Panc1 (cell line): Measurements from ENCODE around the gene FGD3. TPM values are rescaled to one million over a fixed set of nuclear protein-coding genes. Genes with fewer than 3 reads are reported as not detected.

ENCODE experiments used
- ATAC-seq: fragments of 200-7000 bp; cut with Tn5 transposase; 2 replicates; pipeline ENCODE4 v1.9.1; 2020; ENCODE audit warnings: mild to moderate bottlenecking, moderate library complexity
- BruUV-seq: library from RNA; stranded (reverse); fragments of 400-500 nt; replicated peaks from 2 replicates; lab custom pipeline; 2021; lab: Mats Ljungman, UMichigan
- CTCF ChIA-PET: fragments of 300-600 bp; sonication (Branson Sonifier 250); formaldehyde crosslinking; loops from one replicate; lab custom pipeline; 2022; ENCODE audit warnings: antibody characterized with exemption; lab: Charles Lee
- POLR2A ChIA-PET: fragments of 300-600 bp; sonication (Branson Sonifier 250); formaldehyde crosslinking; loops from one replicate; lab custom pipeline; 2022; ENCODE audit warnings: antibody characterized with exemption; lab: Charles Lee
- DNase-seq: peaks from one replicate; pipeline ENCODE4 v3.0.0-alpha.2; 2010; ENCODE audit warnings: low read depth, low spot score
- H3K27ac ChIP-seq: 2 replicates; pipeline ENCODE4 v1.5.1; 2011; ENCODE audit warnings: mild to moderate bottlenecking, low read length, inconsistent platforms
- H3K27me3 ChIP-seq: fragments of 200-500 bp; sonication (Bioruptor generic); 2 replicates; pipeline ENCODE4 v1.6.0; 2014; ENCODE audit warnings: low read length, inconsistent platforms; ENCODE audit not compliant: control insufficient read depth, insufficient read depth
- H3K36me3 ChIP-seq: fragments of 200-500 bp; sonication (Bioruptor generic); 2 replicates; pipeline ENCODE4 v1.5.1; 2014; ENCODE audit warnings: inconsistent platforms, mild to moderate bottlenecking, low read length, moderate library complexity; ENCODE audit not compliant: control insufficient read depth, insufficient read depth
- H3K4me1 ChIP-seq: 2 replicates; pipeline ENCODE4 v1.5.1; 2011; ENCODE audit warnings: inconsistent platforms, mild to moderate bottlenecking, low read length, moderate library complexity; ENCODE audit not compliant: control insufficient read depth, insufficient read depth
- H3K4me3 ChIP-seq, 2 experiments: 2 replicates each; pipeline ENCODE4 v1.5.1; 2011 to 2012; ENCODE audit warnings: low read depth in 2 of 2, low read length in 2 of 2, mild to moderate bottlenecking in 2 of 2, inconsistent platforms in 1 of 2, moderate library complexity in 1 of 2
- H3K9me3 ChIP-seq: fragments of 200-500 bp; sonication (Bioruptor generic); 2 replicates; pipeline ENCODE4 v1.5.1; 2014; ENCODE audit warnings: low read depth, mild to moderate bottlenecking, inconsistent platforms, low read length, moderate library complexity; ENCODE audit not compliant: control insufficient read depth, insufficient read depth
- POLR2AphosphoS5 ChIP-seq: IDR thresholded peaks from 2 replicates; pipeline ENCODE4 v1.6.1; 2012; ENCODE audit warnings: mild to moderate bottlenecking, low read depth, low read length, moderate library complexity
- SIN3A ChIP-seq: IDR thresholded peaks from 2 replicates; pipeline ENCODE4 v1.6.1; 2012; ENCODE audit warnings: low read depth, mild to moderate bottlenecking, low read length, moderate library complexity, borderline replicate concordance; ENCODE audit not compliant: insufficient read depth
- TCF7L2 ChIP-seq: IDR thresholded peaks from 2 replicates; pipeline ENCODE4 v1.6.1; 2011; ENCODE audit warnings: mild to moderate bottlenecking, low read depth, low read length, inconsistent platforms
- in situ Hi-C: cut with HindIII; loops from 2 replicates; pipeline ENCODE4 v1.10.0; 2016; ENCODE audit warnings: low sequenced_read_pairs, low pct_unique_long_range_greater_than_20kb
- intact Hi-C: fragments of 100-400 bp; cut with micrococcal nuclease; formaldehyde crosslinking; loops from one replicate; pipeline ENCODE4 v1.10.0; 2022; ENCODE audit not compliant: unreplicated experiment
- total RNA-seq: library from RNA; stranded (reverse); gene quantifications from one replicate; pipeline ENCODE4 v1.2.1, GENCODE V29; 2021; ENCODE audit not compliant: unreplicated experiment
- TF ChIP-seq, protein P1 (sequence below), 2 experiments: IDR thresholded peaks; 2 replicates each; pipeline ENCODE4 v1.6.1; 2011 to 2012; ENCODE audit warnings: low read depth in 2 of 2, control low read depth in 1 of 2, low read length in 1 of 2, mild to moderate bottlenecking in 1 of 2, moderate library complexity in 1 of 2; ENCODE audit not compliant: insufficient read depth in 1 of 2
- TF ChIP-seq, protein P2 (sequence below): fragments of 450-650 bp; IDR thresholded peaks from 2 replicates; pipeline ENCODE4 v1.5.1; 2017; ENCODE audit warnings: mild to moderate bottlenecking

FGD3 gene
- total RNA-seq, 1 experiment from 2014 or later, result 0.80 TPM

GRCh38 chr9:93048566-93049448, 101.5 kb downstream of the FGD3 start:
- intact Hi-C loops (no loop called here), in situ Hi-C loops (no loop called here)
- no peaks in the 10 kb centered on the region; the same call in 1 of the 2 replicates for H3K4me1 ChIP-seq
- ATAC-seq (no peak), DNase-seq (no peak)
- H3K4me3 ChIP-seq, result no peak overlapping the region
- H3K27me3 ChIP-seq, result no peaks in the 10 kb centered on the region
- H3K36me3 ChIP-seq, result no peaks in the 10 kb centered on the region
- ChIA-PET CTCF (no interaction called here), POLR2A (no interaction called here)
- TF ChIP-seq, protein P1, sequence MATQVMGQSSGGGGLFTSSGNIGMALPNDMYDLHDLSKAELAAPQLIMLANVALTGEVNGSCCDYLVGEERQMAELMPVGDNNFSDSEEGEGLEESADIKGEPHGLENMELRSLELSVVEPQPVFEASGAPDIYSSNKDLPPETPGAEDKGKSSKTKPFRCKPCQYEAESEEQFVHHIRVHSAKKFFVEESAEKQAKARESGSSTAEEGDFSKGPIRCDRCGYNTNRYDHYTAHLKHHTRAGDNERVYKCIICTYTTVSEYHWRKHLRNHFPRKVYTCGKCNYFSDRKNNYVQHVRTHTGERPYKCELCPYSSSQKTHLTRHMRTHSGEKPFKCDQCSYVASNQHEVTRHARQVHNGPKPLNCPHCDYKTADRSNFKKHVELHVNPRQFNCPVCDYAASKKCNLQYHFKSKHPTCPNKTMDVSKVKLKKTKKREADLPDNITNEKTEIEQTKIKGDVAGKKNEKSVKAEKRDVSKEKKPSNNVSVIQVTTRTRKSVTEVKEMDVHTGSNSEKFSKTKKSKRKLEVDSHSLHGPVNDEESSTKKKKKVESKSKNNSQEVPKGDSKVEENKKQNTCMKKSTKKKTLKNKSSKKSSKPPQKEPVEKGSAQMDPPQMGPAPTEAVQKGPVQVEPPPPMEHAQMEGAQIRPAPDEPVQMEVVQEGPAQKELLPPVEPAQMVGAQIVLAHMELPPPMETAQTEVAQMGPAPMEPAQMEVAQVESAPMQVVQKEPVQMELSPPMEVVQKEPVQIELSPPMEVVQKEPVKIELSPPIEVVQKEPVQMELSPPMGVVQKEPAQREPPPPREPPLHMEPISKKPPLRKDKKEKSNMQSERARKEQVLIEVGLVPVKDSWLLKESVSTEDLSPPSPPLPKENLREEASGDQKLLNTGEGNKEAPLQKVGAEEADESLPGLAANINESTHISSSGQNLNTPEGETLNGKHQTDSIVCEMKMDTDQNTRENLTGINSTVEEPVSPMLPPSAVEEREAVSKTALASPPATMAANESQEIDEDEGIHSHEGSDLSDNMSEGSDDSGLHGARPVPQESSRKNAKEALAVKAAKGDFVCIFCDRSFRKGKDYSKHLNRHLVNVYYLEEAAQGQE (IDR thresholded peaks at IDR 0.05; ENCODE audit: insufficient read depth in 1 of 2, low read depth in 2 of 2, low read length in 1 of 2), result no peak
- TF ChIP-seq, protein P2, sequence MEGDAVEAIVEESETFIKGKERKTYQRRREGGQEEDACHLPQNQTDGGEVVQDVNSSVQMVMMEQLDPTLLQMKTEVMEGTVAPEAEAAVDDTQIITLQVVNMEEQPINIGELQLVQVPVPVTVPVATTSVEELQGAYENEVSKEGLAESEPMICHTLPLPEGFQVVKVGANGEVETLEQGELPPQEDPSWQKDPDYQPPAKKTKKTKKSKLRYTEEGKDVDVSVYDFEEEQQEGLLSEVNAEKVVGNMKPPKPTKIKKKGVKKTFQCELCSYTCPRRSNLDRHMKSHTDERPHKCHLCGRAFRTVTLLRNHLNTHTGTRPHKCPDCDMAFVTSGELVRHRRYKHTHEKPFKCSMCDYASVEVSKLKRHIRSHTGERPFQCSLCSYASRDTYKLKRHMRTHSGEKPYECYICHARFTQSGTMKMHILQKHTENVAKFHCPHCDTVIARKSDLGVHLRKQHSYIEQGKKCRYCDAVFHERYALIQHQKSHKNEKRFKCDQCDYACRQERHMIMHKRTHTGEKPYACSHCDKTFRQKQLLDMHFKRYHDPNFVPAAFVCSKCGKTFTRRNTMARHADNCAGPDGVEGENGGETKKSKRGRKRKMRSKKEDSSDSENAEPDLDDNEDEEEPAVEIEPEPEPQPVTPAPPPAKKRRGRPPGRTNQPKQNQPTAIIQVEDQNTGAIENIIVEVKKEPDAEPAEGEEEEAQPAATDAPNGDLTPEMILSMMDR, result no peak
- TF ChIP-seq TCF7L2, result no peak
- no peak for TF ChIP-seq POLR2AphosphoS5
- TF ChIP-seq SIN3A, result no peak
- H3K27ac ChIP-seq, result no peak overlapping the region
- H3K9me3 ChIP-seq, result no peaks in the 10 kb centered on the region
- BruUV-seq, result no TSS peak

- Histone ChIP-seq H3K36me3 (no peaks in the 10 kb centered on the region), H3K27me3 (no peaks in the 10 kb centered on the region), H3K27ac (no peak overlapping the region), H3K9me3 (no peaks in the 10 kb centered on the region), H3K4me3 (no peak overlapping the region), H3K4me1 (no peaks in the 10 kb centered on the region; the same call in 1 of the 2 replicates)
- DNase-seq (no peak), ATAC-seq (no peak)
- TF ChIP-seq, protein P2, result no peak
- in situ Hi-C loops, result no loop called here
- intact Hi-C loops, result no loop called here
- ChIA-PET CTCF (interaction anchor here (0.5 kb wide), 1 partner anchor 525 kb away, joined by 3 read pairs; no protein-coding TSS in a partner anchor), POLR2A (no interaction called here)
- BruUV-seq, result no TSS peak
Measured at GRCh38 chr9:93049491-93049890, 102.2 kb downstream of the FGD3 start.
